ENCODE measurements around the gene PTPRR. TPM values are rescaled to one million over a fixed set of nuclear protein-coding genes. Genes with fewer than 3 reads are reported as not detected.
A peak's percentile ranks its signal among the peaks of the same experiment; 100 is the strongest.

Gene PTPRR
- total RNA-seq, 4 donors from 2014 or later, result not detected

DNA sequence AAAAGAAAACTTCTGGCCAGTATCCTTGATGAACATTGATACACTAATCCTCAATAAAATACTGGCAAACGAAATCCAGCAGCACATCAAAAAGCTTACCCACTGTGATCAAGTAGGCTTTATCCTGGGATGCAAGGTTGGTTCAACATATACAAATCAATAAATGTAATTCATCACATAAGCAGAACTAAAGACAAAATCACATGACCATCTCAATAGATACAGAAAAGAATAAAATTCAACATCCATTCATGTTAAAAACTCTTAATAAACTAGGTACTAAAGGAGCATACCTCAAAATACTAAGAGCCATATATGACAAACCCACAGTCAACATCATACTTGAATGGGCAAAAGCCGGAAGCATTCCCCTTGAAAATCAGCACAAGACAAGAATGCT lies 211.5 kb downstream of the PTPRR start:
- no peaks in the 10 kb centered on the region for H3K4me1 ChIP-seq
- no peak for DNase-seq (ENCODE audit: low spot score in 2 of 2)
- WGBS, result 85% methylated on average over 2 of the region's 2 CpGs
- H3K9me3 ChIP-seq, result no peaks in the 10 kb centered on the region
- H3K27me3 ChIP-seq, result no peaks in the 10 kb centered on the region
- H3K27ac ChIP-seq, result no peak overlapping the region
- no peak overlapping the region for H3K4me3 ChIP-seq
- TF ChIP-seq POLR2AphosphoS5 (IDR thresholded peaks at IDR 0.05) (no peak), EP300 (IDR thresholded peaks at IDR 0.05) (no peak), POLR2A (IDR thresholded peaks at IDR 0.05) (no peak)
- TF ChIP-seq, protein P1, sequence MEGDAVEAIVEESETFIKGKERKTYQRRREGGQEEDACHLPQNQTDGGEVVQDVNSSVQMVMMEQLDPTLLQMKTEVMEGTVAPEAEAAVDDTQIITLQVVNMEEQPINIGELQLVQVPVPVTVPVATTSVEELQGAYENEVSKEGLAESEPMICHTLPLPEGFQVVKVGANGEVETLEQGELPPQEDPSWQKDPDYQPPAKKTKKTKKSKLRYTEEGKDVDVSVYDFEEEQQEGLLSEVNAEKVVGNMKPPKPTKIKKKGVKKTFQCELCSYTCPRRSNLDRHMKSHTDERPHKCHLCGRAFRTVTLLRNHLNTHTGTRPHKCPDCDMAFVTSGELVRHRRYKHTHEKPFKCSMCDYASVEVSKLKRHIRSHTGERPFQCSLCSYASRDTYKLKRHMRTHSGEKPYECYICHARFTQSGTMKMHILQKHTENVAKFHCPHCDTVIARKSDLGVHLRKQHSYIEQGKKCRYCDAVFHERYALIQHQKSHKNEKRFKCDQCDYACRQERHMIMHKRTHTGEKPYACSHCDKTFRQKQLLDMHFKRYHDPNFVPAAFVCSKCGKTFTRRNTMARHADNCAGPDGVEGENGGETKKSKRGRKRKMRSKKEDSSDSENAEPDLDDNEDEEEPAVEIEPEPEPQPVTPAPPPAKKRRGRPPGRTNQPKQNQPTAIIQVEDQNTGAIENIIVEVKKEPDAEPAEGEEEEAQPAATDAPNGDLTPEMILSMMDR (IDR thresholded peaks at IDR 0.05), result no peak
- H3K36me3 ChIP-seq, result no peaks in the 10 kb centered on the region

DNA sequence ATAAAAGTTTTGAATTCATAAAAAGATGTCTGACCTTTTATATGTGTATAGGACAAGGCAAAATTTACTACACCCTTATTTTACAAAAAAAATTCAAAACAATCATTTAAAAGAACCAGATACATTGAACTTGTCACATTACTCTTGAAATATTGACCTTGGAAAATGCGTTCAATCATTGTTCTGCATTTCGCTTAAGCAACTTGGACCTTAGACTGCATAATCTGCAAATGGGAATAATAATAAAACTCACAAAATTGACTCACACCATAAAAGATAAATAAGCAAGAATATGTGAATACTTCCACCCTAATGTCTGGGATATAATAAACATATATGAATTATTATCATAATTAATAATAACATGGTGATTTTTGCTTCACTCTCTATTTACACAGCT lies 213.9 kb downstream of the PTPRR start:
- Histone ChIP-seq H3K4me3 (no peak overlapping the region), H3K27ac (no peak overlapping the region), H3K27me3 (no peaks in the 10 kb centered on the region), H3K4me1 (no peaks in the 10 kb centered on the region), H3K9me3 (no peaks in the 10 kb centered on the region), H3K36me3 (no peaks in the 10 kb centered on the region)
- TF ChIP-seq POLR2A (IDR thresholded peaks at IDR 0.05) (no peak), POLR2AphosphoS5 (IDR thresholded peaks at IDR 0.05) (no peak), EP300 (IDR thresholded peaks at IDR 0.05) (no peak)
- TF ChIP-seq, protein P1 (IDR thresholded peaks at IDR 0.05), result no peak
- 87% methylated on average over 2 of the region's 2 CpGs for WGBS
- DNase-seq (ENCODE audit: low spot score in 2 of 2), result no peak

DNA sequence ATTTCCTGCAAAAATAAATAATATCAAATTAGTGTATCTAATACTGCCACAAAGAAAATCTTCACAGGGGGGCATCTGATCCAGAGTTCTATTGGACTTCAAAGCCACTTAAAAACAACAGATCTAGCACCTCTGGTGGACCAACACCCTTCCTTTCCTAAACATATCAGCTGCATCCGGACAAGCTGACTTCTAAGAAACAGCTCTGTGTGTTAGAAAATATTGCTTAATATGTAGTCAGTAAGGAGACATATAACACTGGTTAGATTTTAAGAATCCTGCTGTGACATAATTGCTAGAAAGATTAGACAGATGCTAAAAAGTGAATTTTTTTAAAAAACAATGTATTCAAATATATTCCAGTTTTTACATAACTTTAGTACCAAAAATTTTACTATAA lies 222.2 kb downstream of the PTPRR start:
- DNase-seq (ENCODE audit: low spot score in 2 of 2), result no peak
- WGBS, result 66% methylated on average over 1 of the region's 1 CpG

DNA sequence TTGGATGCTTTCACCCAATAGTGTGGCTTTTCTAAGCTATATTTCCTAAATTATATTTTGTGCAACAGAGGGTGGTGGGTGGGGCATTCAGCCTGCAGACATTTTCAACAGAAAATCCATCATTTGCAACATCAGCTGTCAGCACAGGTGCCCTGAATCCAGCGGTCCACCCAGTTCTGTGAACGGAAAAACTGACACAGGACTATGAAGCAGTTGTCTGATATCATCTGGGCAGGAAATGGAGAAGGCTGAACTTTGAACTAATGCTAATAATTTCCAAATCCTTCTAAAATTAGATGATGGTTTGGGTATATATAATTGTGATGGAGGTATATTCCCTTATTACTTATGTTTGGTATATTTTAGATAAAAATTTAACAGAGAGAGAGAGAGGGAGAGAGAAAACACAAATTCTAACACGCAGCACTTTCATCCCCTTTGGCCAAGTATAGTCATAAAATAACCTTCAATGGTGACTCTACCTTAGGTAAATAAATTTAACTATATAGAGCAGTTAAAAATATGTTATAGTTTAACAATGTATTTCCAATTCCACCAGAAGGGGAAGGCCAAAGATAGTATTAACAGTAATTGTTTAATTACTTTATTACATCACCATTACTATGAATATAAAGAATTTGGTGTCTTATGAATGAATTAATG lies 225.0 kb downstream of the PTPRR start:
- 42% methylated on average over 3 of the region's 3 CpGs for WGBS
- H3K9me3 ChIP-seq, result no peaks in the 10 kb centered on the region
- no peaks in the 10 kb centered on the region for H3K36me3 ChIP-seq
- H3K27ac ChIP-seq, result no peak overlapping the region
- no peak overlapping the region for H3K4me3 ChIP-seq
- no peak for DNase-seq (ENCODE audit: low spot score in 2 of 2)
- no peaks in the 10 kb centered on the region for H3K27me3 ChIP-seq
- no peaks in the 10 kb centered on the region for H3K4me1 ChIP-seq
- TF ChIP-seq EP300 (IDR thresholded peaks at IDR 0.05), result no peak
- TF ChIP-seq, protein P1 (IDR thresholded peaks at IDR 0.05), result no peak
- no peak for TF ChIP-seq POLR2AphosphoS5 (IDR thresholded peaks at IDR 0.05)
- TF ChIP-seq POLR2A (IDR thresholded peaks at IDR 0.05), result no peak

More for the DNA sequence above, 222.2 kb downstream of the PTPRR start:
- H3K27ac ChIP-seq, result no peak overlapping the region
- no peak overlapping the region for H3K4me3 ChIP-seq
- no peaks in the 10 kb centered on the region for H3K4me1 ChIP-seq
- H3K36me3 ChIP-seq, result no peaks in the 10 kb centered on the region
- TF ChIP-seq, protein P1 (IDR thresholded peaks at IDR 0.05), result no peak
- no peak for TF ChIP-seq POLR2A (IDR thresholded peaks at IDR 0.05)
- TF ChIP-seq EP300 (IDR thresholded peaks at IDR 0.05), result no peak
- no peak for TF ChIP-seq POLR2AphosphoS5 (IDR thresholded peaks at IDR 0.05)
- no peaks in the 10 kb centered on the region for H3K27me3 ChIP-seq
- H3K9me3 ChIP-seq, result no peaks in the 10 kb centered on the region

DNA sequence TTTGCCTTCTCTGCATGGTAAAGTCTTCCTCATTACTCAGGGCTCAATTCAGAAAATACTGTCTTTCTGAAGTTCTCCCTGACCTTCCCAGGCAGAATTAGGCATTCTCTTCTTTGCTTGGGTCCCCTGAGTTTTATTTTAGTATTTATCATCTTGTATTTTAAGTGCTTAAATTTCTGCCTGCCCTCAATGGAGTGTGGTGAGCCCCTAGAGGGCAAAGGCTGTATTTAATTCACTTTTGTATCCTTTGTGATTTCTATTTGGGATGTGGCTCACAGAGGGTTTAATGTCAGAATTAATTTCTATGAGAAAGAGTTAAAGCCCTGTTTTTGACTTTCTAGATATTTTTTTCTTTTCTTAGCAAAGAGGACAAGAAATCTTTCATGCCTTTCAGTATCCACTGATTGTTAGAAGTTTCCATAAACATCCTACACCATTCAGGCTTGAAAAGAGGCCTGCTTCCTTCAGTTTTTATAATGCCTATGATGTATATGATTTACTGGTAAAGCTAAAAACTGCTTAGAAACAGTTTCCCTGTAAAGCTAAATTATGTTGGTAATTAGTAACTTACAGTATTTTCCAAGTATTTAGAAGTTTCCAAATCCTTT lies 227.8 kb downstream of the PTPRR start:
- H3K27ac ChIP-seq, result no peak overlapping the region
- no peak overlapping the region for H3K4me3 ChIP-seq
- no peaks in the 10 kb centered on the region for H3K36me3 ChIP-seq
- TF ChIP-seq, protein P1 (IDR thresholded peaks at IDR 0.05), result peak in 1 of 2 donors; percentile 29
- TF ChIP-seq EP300 (IDR thresholded peaks at IDR 0.05) (no peak), POLR2A (IDR thresholded peaks at IDR 0.05) (no peak), POLR2AphosphoS5 (IDR thresholded peaks at IDR 0.05) (no peak)
- no peaks in the 10 kb centered on the region for H3K4me1 ChIP-seq
- H3K9me3 ChIP-seq, result no peaks in the 10 kb centered on the region
- no peaks in the 10 kb centered on the region for H3K27me3 ChIP-seq
- DNase-seq (ENCODE audit: low spot score in 2 of 2), result no peak

Data from suprapubic skin (tissue), 4 donors.